Middle frontal gyrus (tissue), 1 donor: Measurements from ENCODE around the gene KREMEN1.

Source experiments
- DNase-seq: peaks from one replicate; pipeline ENCODE4 v3.0.0-alpha.2; 2015; ENCODE audit warnings: low spot score; ENCODE audit errors: extremely low spot score

Gene KREMEN1

GRCh38 chr22:29048822-29049654 is 23.8 kb upstream of the KREMEN1 start:
- DNase-seq: no peak

GRCh38 chr22:29049655-29050263 is 23.1 kb upstream of the KREMEN1 start:
- no peak for DNase-seq

- no peak for DNase-seq
Observed at GRCh38 chr22:29050457-29050856, 22.4 kb upstream of the KREMEN1 start.

GRCh38 chr22:29053048-29053702 is 19.7 kb upstream of the KREMEN1 start:
- DNase-seq: no peak

- DNase-seq: no peak
Observed at GRCh38 chr22:29054251-29054767, 18.5 kb upstream of the KREMEN1 start.

- DNase-seq: no peak
Observed at GRCh38 chr22:29055192-29055830, 17.5 kb upstream of the KREMEN1 start.

GRCh38 chr22:29056472-29056871 is 16.4 kb upstream of the KREMEN1 start:
- no peak for DNase-seq

- DNase-seq: no peak
Observed at GRCh38 chr22:29060251-29060869, 12.5 kb upstream of the KREMEN1 start.

GRCh38 chr22:29060931-29061330 is 11.9 kb upstream of the KREMEN1 start:
- DNase-seq: no peak

GRCh38 chr22:29061773-29062172 is 11.1 kb upstream of the KREMEN1 start, which contains the start of gene C22orf31:
Gene C22orf31, minus strand, starts transcription at chr22:29061831. Its CDS starts 39 bp downstream, at chr22:29061792.
- no peak for DNase-seq

- no peak for DNase-seq
Observed at GRCh38 chr22:29062286-29062821, 10.5 kb upstream of the KREMEN1 start.

- no peak for DNase-seq
Observed at GRCh38 chr22:29065468-29066190, 7.2 kb upstream of the KREMEN1 start.

- DNase-seq: no peak
Observed at GRCh38 chr22:29069463-29069862, 3.4 kb upstream of the KREMEN1 start.

- DNase-seq: no peak
Observed at GRCh38 chr22:29070490-29070889, 2.3 kb upstream of the KREMEN1 start.

- DNase-seq: no peak
Observed at GRCh38 chr22:29071261-29072045, 1.4 kb upstream of the KREMEN1 start.

- peak; percentile 35 for DNase-seq
Observed at GRCh38 chr22:29072193-29072978, 449 bp upstream of the KREMEN1 start.

GRCh38 chr22:29073618-29074275 is 912 bp downstream of the KREMEN1 start:
- DNase-seq: no peak

GRCh38 chr22:29074276-29074772 is 1.5 kb downstream of the KREMEN1 start:
- DNase-seq: no peak
